Subcutaneous adipose tissue (tissue), 4 donors: ENCODE measurements around the gene CDC5L. TPM values are rescaled to one million over a fixed set of nuclear protein-coding genes. Genes with fewer than 3 reads are reported as not detected.

Experiments used
- CTCF ChIP-seq: fragments of 450-650 bp; IDR thresholded peaks from one replicate; pipeline ENCODE4 v1.5.1; 2016; ENCODE audit warnings: low read depth, mild to moderate bottlenecking, control low read depth, antibody characterized with exemption, moderate library complexity
- total RNA-seq, 4 donors: library from RNA; depleted of rRNA; stranded (reverse); fragments of >200 nt; gene quantifications; one replicate each; pipeline ENCODE4 v1.1.0, GENCODE V29; 2016

Gene CDC5L
- total RNA-seq, 4 donors from 2014 or later = 16.5 to 25.9 (median 18.7) TPM

DNA sequence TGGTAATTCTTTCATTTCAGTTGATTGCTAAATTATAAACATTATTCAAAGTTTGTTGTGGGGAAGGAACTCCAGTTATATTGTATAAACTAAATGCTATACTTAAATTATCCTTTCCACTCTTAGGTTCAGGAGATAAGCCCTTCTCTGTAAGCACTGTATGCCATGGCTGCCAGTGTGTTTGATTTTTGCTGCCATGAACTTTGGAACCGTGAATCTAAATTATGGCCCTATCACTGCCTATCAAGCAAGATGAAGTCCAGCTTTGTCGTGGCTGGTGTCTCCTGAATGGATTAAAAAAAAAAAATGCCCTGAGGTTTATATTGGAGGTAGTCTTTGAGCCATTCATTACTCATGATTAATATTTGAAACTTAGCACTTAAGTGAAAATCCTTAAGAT lies 44.7 kb downstream of the CDC5L start:
- TF ChIP-seq CTCF = no peak

DNA sequence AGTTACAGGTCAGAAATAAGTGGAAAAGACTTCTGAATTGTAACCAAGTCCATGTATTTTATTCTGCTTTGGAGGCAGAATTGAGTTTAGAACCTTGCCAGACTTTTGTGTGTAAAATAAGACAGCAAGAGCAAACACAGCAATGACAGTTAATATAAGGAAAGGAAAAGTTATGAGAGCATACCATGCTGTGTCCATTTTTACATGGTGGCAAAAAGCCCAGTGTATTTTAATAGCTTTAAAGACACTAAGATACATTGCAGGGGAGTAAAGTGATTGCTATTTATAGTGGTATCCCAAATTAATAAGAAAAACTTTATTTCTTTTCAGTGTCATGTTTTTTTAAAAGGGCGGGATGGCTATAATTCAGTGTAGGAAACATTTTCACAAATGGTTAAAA lies 45.2 kb downstream of the CDC5L start:
- TF ChIP-seq CTCF = no peak

DNA sequence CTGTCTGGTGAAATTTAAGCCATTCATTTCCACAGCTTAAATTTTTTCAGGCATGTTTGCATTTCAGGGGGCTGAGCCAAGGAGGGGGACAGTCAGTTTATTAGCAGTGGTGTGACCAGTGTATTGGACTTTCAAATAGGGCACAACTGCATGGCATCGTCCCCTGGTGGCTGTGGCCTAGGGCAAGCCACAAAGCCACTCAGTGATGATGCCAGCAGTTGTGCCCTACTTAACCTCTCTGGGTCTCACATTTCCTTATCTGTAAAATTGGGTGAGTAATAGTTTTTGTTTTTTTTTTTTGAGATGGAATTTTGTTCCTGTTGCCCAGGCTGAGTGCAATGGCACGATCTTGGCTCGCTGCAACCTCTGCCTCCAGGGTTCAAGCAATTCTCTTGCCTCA lies 48.0 kb downstream of the CDC5L start:
- no peak for TF ChIP-seq CTCF

GRCh38 chr6:44438827-44439226 lies 51.3 kb downstream of the CDC5L start:
- no peak for TF ChIP-seq CTCF

- TF ChIP-seq CTCF = no peak
Observed at GRCh38 chr6:44439270-44440045, 52.0 kb downstream of the CDC5L start.

DNA sequence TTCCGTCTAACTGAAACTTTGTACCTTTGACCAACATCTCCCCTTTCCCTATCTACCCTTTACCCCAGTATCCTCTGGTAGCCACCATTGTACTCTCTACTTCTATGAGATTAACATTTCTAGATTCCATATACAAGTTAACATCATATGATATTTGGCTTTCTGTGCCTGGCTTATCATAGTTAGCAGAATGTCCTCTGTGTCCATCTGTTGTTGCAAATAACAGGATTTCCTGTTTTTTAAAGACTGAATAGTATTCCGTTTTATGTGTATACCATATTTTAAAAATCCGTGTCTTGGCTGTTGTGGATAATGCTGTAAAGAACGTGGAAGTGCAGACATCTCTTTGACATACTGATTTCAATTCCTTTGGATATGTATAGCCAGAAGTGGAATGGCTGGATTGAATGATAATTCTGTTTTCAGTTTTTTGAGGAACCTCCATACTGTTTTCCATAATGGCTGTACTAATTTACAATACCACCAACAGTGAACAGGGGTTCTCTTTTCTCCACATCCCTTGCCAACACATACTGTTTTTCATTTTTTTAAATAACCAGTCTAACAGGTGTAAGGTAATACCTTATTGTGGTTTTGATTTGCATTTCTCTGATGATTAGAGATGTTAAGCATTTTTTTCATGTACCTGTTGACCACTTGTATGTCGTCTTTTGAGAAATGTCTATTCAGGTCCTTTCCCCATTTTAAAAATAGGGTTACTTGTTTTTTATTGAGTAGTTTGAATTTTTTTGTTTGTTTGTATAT lies 53.8 kb downstream of the CDC5L start:
- TF ChIP-seq CTCF = no peak

GRCh38 chr6:44442236-44442635 lies 54.7 kb downstream of the CDC5L start:
- TF ChIP-seq CTCF = no peak
